ENCODE measurements around the gene C1orf50. TPM values are rescaled to one million over a fixed set of nuclear protein-coding genes. Genes with fewer than 3 reads are reported as not detected.

The C1orf50 gene
- total and polyA plus RNA-seq, 2 donors (not counting 3 experiments of a cell fraction or from before 2014, with no cell fraction given), result 4.8 to 7.4 TPM

DNA sequence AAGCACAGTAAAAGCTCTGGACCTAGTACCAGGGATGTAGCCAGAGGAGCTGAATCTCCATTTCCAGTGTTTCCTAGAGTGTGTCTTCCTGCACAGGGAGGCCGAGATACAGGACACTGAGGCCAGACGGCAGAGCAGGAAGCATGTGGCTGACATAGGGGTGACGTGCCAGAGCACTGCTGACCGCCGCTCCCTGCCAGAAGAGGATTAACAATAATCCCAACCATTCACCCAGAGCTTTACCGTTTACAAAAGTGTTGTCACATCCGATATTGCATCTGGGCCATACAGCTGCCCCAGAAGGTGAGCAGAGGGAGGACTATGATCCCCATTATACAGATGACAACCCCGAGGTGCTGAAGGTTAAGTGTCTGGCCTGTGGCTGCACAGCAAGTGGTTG is 21.2 kb upstream of the C1orf50 start:
- Histone ChIP-seq H3K4me2 (ENCODE audit: insufficient read depth, low read length) (no peak overlapping the region), H3K9ac (replicated peaks; ENCODE audit: extremely low read depth, insufficient read depth, low read length) (no peak overlapping the region), H3K9me3 (replicated peaks; ENCODE audit: control insufficient read depth, insufficient read depth, low read length) (no peaks in the 10 kb centered on the region), H4K20me1 (replicated peaks; ENCODE audit: control insufficient read depth, extremely low read depth, insufficient read depth, low read length) (no peaks in the 10 kb centered on the region), H3K4me1 (ENCODE audit: control insufficient read depth, extremely low read depth, insufficient read depth, low read length) (no peaks in the 10 kb centered on the region), H3K36me3 (ENCODE audit: control insufficient read depth in 2 of 2, extremely low read depth in 1 of 2, insufficient read depth in 2 of 2, low read length in 2 of 2) (peaks cover 3 to 36% of the 10 kb centered on the region in 2 experiments), H3K4me3 (replicated peaks in 1 of 3; ENCODE audit: insufficient read depth in 1 of 3, low read depth in 1 of 3, low read length in 3 of 3) (no peak overlapping the region), H3K9me1 (replicated peaks; ENCODE audit: control insufficient read depth, extremely low read depth, insufficient read depth, low read length) (no peaks in the 10 kb centered on the region), H3K27ac (ENCODE audit: insufficient read depth, low read depth, low read length) (no peak overlapping the region), H2AFZ (ENCODE audit: low read depth, low read length) (no peak overlapping the region), H3K79me2 (ENCODE audit: control insufficient read depth, insufficient read depth, low read length) (no peaks in the 10 kb centered on the region), H3K27me3 (ENCODE audit: control insufficient read depth in 2 of 2, insufficient read depth in 2 of 2, low read length in 2 of 2) (no peaks in the 10 kb centered on the region)
- no peak for DNase-seq (ENCODE audit: low read depth, low spot score)
- CTCF ChIA-PET, result interaction anchor here (1.6 to 6.1 kb wide), 3 partner anchors 8 to 168 kb away, joined by 4 to 79 read pairs (median 7); no protein-coding TSS in a partner anchor
- FAIRE-seq, result no peak
- TF ChIP-seq JUN (IDR thresholded peaks at IDR 0.05; ENCODE audit: borderline replicate concordance, insufficient read depth, insufficient read length, low read depth), result no peak
- TF ChIP-seq EZH2 (IDR thresholded peaks at IDR 0.05; ENCODE audit: borderline replicate concordance, low read depth, low read length, severe bottlenecking), result no peak
- no peak for TF ChIP-seq FOS (IDR thresholded peaks at IDR 0.05; ENCODE audit: borderline replicate concordance, insufficient read depth, low read length)
- TF ChIP-seq, protein P1, sequence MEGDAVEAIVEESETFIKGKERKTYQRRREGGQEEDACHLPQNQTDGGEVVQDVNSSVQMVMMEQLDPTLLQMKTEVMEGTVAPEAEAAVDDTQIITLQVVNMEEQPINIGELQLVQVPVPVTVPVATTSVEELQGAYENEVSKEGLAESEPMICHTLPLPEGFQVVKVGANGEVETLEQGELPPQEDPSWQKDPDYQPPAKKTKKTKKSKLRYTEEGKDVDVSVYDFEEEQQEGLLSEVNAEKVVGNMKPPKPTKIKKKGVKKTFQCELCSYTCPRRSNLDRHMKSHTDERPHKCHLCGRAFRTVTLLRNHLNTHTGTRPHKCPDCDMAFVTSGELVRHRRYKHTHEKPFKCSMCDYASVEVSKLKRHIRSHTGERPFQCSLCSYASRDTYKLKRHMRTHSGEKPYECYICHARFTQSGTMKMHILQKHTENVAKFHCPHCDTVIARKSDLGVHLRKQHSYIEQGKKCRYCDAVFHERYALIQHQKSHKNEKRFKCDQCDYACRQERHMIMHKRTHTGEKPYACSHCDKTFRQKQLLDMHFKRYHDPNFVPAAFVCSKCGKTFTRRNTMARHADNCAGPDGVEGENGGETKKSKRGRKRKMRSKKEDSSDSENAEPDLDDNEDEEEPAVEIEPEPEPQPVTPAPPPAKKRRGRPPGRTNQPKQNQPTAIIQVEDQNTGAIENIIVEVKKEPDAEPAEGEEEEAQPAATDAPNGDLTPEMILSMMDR (IDR thresholded peaks at IDR 0.05; ENCODE audit: extremely low read depth in 1 of 2, insufficient read depth in 1 of 2, low read depth in 1 of 2, low read length in 2 of 2), result no peak
- TF ChIP-seq POLR2A (IDR thresholded peaks at IDR 0.05; ENCODE audit: low read depth, low read length), result no peak
- no peak for TF ChIP-seq MYC (IDR thresholded peaks at IDR 0.05; ENCODE audit: low read depth, low read length)
- TF ChIP-seq, protein P2, sequence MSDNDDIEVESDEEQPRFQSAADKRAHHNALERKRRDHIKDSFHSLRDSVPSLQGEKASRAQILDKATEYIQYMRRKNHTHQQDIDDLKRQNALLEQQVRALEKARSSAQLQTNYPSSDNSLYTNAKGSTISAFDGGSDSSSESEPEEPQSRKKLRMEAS (IDR thresholded peaks at IDR 0.05; ENCODE audit: insufficient read depth, insufficient read length), result no peak
- no peak for TF ChIP-seq GATA2 (IDR thresholded peaks at IDR 0.05; ENCODE audit: insufficient read depth, insufficient read length, low read depth, low read length)
- no peak for TF ChIP-seq POLR2AphosphoS5 (IDR thresholded peaks at IDR 0.05; ENCODE audit: insufficient read depth, low read depth, low read length)
- POLR2A ChIA-PET, result no interaction called here
- no TSS peak for BruUV-seq (replicated peaks)
- intact Hi-C loops (cut with micrococcal nuclease) (loop anchor here (2.0 kb wide), 1 partner anchor 401 kb away; no protein-coding TSS in a partner anchor), dilution Hi-C loops (cut with MboI; ENCODE audit: extremely low pct_ligation_motif_present, low sequenced_read_pairs) (no loop called here)

All from endothelial cell of umbilical vein (primary cell).